Activated effector memory CD4-positive, alpha-beta T cell treated with Interleukin-2 at 50 U/mL for 16 hours (primary cell): ENCODE results near the gene VMAC.
"Not testable (repeated sequence)": the region's sequence is repeated elsewhere in the genome, so short reads cannot be mapped to it uniquely, and the experiment has no call there.

ENCODE experiments used
- DNase-seq: peaks from one replicate; pipeline ENCODE4 v3.0.0-alpha.2; 2020

The VMAC gene, protein sequence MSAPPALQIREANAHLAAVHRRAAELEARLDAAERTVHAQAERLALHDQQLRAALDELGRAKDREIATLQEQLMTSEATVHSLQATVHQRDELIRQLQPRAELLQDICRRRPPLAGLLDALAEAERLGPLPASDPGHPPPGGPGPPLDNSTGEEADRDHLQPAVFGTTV

DNA sequence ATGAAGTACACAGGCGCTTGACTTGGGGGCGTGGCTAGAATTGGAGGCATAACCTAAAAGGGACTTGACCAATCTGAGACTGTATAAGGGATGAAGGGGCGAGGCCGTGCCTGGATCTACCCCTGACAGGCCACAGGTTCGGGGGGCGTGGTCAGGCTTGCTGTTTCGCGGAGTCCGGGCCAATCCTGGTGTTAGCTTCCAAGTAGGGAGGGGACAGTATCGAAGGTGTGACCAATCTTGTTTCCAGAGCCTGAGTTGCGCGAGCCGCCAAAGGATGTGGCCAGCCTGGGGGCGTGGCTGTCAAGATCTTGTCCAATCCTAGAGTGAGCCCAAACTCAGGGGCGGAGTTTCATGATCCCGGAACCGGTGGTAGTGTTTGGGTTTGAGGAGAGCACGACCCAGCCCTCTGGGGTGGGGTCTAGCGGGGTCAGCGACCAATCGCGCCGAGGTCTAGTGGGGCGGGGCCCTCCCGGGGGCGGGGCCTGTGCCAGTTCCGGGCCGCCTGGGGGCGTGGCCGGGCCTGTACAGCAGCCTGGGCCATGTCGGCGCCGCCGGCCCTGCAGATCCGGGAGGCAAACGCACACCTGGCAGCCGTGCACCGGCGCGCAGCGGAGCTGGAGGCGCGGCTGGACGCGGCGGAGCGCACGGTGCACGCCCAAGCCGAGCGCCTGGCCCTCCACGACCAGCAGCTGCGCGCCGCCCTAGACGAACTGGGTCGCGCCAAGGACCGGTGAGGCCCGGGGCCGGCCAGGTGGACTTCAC is at the start of gene VMAC:
TSS of gene VMAC (plus strand) at position 521 of the 762 bp plus-strand sequence. CDS start at position 540, 19 bp downstream.
- DNase-seq, result peak; percentile 100

DNA sequence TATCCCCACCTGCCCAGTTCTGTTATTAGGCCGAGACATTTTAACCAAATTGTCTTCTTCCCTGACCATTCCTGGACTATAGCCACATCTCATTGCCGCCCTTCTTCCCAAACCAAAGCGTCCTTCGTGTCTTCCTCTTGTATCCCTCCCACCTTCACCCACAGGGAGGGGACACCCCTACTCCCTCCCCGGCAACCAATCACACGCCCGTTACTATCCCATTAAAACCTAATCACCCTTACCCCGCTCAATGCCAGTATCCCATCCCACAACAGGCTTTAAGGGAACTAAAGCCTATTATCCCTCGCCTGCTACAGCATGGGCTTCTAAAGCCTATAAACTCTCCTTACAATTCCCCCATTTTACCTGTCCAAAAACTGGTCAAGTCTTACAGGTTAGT is 49.5 kb upstream of the VMAC start:
- DNase-seq, result not testable (repeated sequence)

GRCh38 chr19:5857203-5858081 is 47.2 kb upstream of the VMAC start:
- no peak for DNase-seq

DNA sequence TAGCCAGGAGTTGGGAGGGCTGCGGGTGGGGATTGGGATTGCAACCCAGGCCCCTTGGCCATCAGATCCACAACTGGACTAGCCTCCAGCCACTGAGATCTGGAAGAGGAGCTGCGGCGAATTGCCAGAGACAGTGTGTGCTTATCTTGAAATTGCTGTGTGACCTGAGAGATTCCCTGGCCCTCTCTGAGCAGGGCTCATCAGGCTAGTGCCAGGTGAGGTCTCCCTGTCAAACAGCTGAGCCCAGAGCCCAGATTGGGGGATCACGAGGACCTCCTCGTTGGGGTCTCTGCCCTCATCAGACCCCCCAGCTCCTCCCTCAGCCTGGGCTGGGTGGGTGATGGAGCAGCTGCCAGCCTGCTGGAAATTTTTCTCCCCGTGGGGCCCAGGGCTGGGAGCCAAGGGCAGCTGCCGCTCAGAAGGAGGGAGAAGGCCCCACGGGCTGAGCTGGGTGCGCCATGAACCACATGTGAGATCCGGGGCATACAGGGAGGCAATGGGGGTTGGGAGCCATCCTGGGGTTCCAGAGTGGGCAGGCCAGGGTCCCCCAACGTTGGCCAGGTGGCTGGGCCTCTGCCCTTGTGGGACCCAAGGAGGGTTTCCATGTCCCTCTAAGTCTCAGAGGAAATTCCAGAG is 41.5 kb upstream of the VMAC start:
- DNase-seq, result no peak

GRCh38 chr19:5864013-5864720 is 40.5 kb upstream of the VMAC start:
- no peak for DNase-seq

DNA sequence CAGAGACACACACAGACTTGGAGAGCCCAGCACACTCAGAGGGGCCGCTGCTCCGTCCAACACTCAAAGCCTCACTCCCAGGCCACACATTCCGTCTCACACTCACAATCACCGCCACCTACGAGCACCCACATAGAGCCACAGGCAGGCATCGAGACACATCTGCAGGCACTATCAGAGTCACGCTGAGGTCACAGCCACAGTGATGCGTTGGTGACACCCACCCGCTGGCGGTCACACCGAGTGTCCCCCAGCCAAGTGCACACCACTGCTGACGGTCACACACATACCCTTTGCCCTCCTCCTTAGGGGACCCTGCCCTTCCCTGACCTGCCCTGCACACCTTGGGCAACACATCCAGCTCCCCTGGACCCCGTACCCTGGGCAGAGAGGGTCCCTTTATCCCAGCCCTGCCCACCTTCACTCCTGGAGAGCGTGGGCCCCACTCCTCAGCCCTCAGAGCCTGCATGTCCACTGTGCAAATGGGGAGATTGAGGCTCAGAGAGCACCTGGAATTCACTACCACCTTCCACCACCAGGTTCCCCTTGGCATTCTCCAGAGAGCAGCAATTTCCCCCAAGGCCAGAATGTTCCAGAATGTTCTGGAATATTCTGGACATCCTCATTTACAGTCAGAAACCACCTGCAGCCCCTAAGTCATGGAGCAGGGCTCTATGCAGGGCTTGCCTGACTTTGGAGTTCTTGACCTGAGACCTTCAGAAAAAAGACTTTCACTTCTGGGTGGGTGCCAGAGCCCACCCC is 39.8 kb upstream of the VMAC start:
- DNase-seq, result no peak

DNA sequence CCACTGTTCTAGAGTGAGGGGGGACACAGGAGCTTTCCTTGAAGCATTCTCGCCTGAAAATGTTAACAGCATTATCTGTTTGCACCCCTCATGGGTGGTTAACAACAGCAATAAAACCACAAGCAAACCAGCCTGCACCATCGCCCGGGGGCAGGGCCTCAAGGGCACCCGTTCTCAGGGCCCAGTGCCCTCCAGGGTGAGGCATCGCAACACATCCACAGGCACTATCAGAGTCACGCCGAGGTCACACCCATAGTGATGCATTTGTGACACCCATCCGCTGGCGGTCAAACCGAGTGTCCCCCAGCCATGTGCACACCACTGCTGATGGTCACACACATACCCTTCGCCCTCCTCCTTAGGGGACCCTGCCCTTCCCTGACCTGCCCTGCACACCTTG is 38.9 kb upstream of the VMAC start:
- no peak for DNase-seq

GRCh38 chr19:5867201-5868136 is 37.2 kb upstream of the VMAC start:
- DNase-seq, result no peak

GRCh38 chr19:5870986-5871394 is 33.7 kb upstream of the VMAC start:
- DNase-seq, result no peak

- DNase-seq, result no peak
These were observed 31.0 kb upstream of the VMAC start for GRCh38 chr19:5873617-5874199.

DNA sequence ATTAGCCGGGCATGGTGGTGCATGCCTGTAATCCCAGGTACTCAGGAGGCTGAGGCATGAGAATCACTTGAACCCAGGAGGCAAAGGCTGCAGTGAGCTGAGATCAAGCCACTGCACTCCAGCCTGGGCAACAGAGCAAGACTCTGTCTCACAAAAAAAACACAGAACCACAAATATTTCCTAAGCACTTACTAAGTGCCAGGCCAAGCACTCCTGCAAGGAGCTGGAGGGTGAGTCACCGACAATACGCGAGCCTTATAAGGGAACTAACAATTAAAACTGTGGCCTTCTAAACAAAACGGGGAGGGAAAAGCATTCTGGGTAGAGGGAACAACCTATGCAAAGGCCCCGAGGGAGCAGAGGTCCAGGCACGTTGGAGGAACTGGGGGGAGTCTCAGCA is 30.2 kb upstream of the VMAC start:
- not testable (repeated sequence) for DNase-seq

DNA sequence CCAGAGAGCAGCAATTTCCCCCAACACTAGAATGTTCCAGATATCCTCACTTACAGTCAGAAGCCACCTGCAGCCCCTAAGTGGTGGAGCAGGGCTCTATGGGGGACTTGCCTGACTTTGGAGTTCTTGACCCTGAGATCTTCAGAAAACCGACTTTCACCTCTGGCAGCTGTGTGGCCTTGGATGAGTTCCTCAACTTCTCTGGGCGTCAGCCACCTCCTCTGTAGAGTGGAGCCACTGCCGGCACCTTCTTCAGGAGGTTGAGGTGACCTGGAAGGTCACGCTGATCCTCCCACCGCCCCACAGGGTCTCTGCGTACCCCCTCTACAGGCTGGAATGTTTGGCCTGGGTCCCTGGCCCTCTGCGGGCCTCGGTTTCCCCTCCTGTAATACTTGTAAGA is 27.2 kb upstream of the VMAC start:
- no peak for DNase-seq

DNA sequence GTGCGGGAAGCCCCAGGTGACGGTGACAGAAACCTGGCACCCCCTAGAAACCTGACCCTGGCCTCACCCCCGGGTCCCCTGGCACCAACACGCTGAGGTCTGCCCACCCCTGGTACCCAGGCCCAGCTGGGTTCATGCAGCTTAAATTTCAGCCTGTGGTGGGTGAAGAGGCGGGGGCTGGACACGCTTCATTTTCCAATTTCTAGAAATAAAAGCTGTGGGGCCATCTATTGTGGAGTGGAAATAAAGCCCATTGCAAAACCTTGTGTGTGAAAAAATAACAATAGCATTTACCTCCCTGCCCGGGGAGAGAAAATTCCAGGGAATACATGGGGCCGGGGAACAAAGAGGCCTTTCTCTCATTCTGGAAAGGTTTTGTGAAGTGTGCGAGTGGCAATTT is 26.8 kb upstream of the VMAC start:
- DNase-seq, result no peak

GRCh38 chr19:5880196-5880595 is 24.5 kb upstream of the VMAC start:
- no peak for DNase-seq

DNA sequence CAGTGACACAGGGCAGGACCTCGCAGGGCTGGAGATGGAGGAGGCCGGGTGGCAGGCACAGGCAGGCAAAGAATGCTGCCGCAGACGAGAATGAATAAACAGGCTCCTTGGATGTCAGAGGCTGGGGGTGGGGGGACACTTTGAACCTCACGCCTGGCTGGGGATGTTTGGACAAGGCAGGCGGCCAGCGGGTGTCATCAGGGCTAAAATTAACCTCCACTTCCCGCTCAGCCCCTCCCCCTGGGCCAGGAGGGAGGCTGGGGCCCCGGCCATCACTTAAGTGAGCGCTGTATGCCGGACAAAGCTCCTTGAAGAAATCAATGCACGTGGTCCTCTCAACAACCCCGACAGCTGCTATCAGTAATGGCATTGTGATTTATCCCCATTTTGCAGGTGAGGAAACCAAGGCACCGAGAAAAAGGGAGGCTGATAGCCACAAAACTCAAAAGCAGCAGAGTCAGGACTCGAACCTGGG is 24.0 kb upstream of the VMAC start:
- DNase-seq, result no peak

GRCh38 chr19:5881543-5882299 is 23.0 kb upstream of the VMAC start:
- DNase-seq, result no peak

DNA sequence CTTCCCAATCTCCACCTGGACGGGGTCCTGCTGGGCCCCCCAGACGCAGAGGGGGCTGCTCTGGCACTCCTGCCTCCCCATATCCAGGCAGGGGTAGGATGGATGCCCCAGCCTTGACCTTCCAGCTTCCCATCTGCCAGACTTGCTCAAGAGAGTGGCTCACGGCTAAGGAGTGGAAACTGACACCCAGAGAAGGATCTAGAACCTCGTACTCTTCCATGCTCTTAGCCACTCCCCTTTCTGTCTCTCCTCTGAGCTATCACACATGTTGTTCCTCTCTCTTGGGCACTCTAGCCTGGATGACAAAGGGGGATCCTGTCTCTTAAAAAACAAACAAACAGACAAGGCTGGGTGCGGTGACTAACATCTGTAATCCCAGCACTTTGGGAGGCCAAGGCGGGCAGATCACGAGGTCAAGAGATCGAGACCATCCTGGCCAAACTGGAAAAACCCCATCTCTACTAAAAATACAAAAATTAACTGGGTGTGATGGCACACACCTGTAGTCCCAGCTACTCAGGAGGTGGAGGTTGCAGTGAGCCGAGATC is 22.2 kb upstream of the VMAC start:
- DNase-seq, result no peak

GRCh38 chr19:5883157-5883873 is 21.4 kb upstream of the VMAC start:
- not testable (repeated sequence) for DNase-seq
